Endothelial cell of umbilical vein (primary cell): Measurements from ENCODE around the gene CELF2. TPM values are rescaled to one million over a fixed set of nuclear protein-coding genes. Genes with fewer than 3 reads are reported as not detected.

Experiments
- BruUV-seq: library from RNA; stranded (reverse); fragments of 400-500 nt; replicated peaks from 2 replicates; lab custom pipeline; 2021; lab: Mats Ljungman, UMichigan
- CTCF ChIA-PET: fragments of 300-600, 350-600 bp; sonication (Branson Sonifier 250); formaldehyde crosslinking; loops from one replicate; lab custom pipeline; 2021; ENCODE audit warnings: antibody characterized with exemption, inconsistent platforms; lab: Charles Lee
- POLR2A ChIA-PET: fragments of 300-600, 350-600 bp; sonication (Branson Sonifier 250); formaldehyde crosslinking; loops from one replicate; lab custom pipeline; 2021; ENCODE audit warnings: antibody characterized with exemption, inconsistent platforms; lab: Charles Lee
- DNase-seq: peaks from one replicate; pipeline ENCODE4 v3.0.0-alpha.2; 2011; ENCODE audit warnings: low read depth, low spot score
- FAIRE-seq: peaks from 2 replicates; lab custom pipeline; 2011; peaks lifted over from hg19 to GRCh38; lab: Jason Lieb, UNC
- H2AFZ ChIP-seq: 2 replicates; pipeline ENCODE4 v1.6.0; 2012; ENCODE audit warnings: low read depth, low read length, control low read depth, inconsistent platforms
- H3K27ac ChIP-seq: 2 replicates; pipeline ENCODE4 v1.5.1; 2011; ENCODE audit warnings: low read depth, mild to moderate bottlenecking, control low read depth, low read length, moderate library complexity; ENCODE audit not compliant: insufficient read depth
- H3K27me3 ChIP-seq, 2 experiments: 2 replicates each; pipeline versions ENCODE4 v1.6.0 to v1.6.1; 2011; ENCODE audit warnings: low read length in 2 of 2, mixed read lengths in 1 of 2; ENCODE audit not compliant: control insufficient read depth in 2 of 2, insufficient read depth in 2 of 2
- H3K36me3 ChIP-seq, 2 experiments: 2 replicates in 1 of 2; 3 replicates in 1 of 2; pipeline ENCODE4 v1.5.1; 2011; ENCODE audit warnings: low read length in 2 of 2, mild to moderate bottlenecking in 1 of 2, moderate library complexity in 1 of 2; ENCODE audit not compliant: control insufficient read depth in 2 of 2, insufficient read depth in 2 of 2; ENCODE audit errors: extremely low read depth in 1 of 2
- H3K4me1 ChIP-seq: 3 replicates; pipeline ENCODE4 v1.5.1; 2011; ENCODE audit warnings: mild to moderate bottlenecking, low read length; ENCODE audit not compliant: control insufficient read depth, insufficient read depth; ENCODE audit errors: extremely low read depth
- H3K4me2 ChIP-seq: 2 replicates; pipeline ENCODE4 v1.6.1; 2011; ENCODE audit warnings: low read length, control low read depth, mixed read lengths; ENCODE audit not compliant: insufficient read depth
- H3K4me3 ChIP-seq, 3 experiments: fragments of 200-600 bp in 1 of 3; sonication (generic), shearing (Covaris generic) in 1 of 3; replicated peaks in 1 of 3; 2 replicates each; pipeline ENCODE4 v1.5.1; 2011 to 2016; ENCODE audit warnings: control low read depth in 3 of 3, low read length in 3 of 3, mild to moderate bottlenecking in 2 of 3, inconsistent platforms in 1 of 3, low read depth in 1 of 3, moderate library complexity in 1 of 3; ENCODE audit not compliant: insufficient read depth in 1 of 3
- H3K79me2 ChIP-seq: 2 replicates; pipeline ENCODE4 v1.6.0; 2012; ENCODE audit warnings: low read length, inconsistent platforms; ENCODE audit not compliant: control insufficient read depth, insufficient read depth
- H3K9ac ChIP-seq: replicated peaks from 2 replicates; pipeline ENCODE3; 2011; ENCODE audit warnings: low read length, control low read depth; ENCODE audit not compliant: insufficient read depth; ENCODE audit errors: extremely low read depth
- H3K9me1 ChIP-seq: replicated peaks from 3 replicates; pipeline ENCODE4 v1.6.0; 2011; ENCODE audit warnings: mild to moderate bottlenecking, low read length; ENCODE audit not compliant: control insufficient read depth, insufficient read depth; ENCODE audit errors: extremely low read depth
- H3K9me3 ChIP-seq: replicated peaks from 2 replicates; pipeline ENCODE4 v1.5.1; 2012; ENCODE audit warnings: low read length, inconsistent platforms; ENCODE audit not compliant: control insufficient read depth, insufficient read depth
- H4K20me1 ChIP-seq: replicated peaks from 2 replicates; pipeline ENCODE3; 2011; ENCODE audit warnings: mild to moderate bottlenecking, low read length; ENCODE audit not compliant: control insufficient read depth, insufficient read depth; ENCODE audit errors: extremely low read depth
- CTCF ChIP-seq, 2 donors: IDR thresholded peaks; 1 replicate in 1 of 2; 2 replicates in 1 of 2; pipeline ENCODE4 v1.5.1; 2011; ENCODE audit warnings: low read length in 2 of 2, mild to moderate bottlenecking in 2 of 2, moderate library complexity in 2 of 2, control low read depth in 1 of 2, inconsistent platforms in 1 of 2, low read depth in 1 of 2; ENCODE audit not compliant: insufficient read depth in 1 of 2; ENCODE audit errors: extremely low read depth in 1 of 2
- EZH2 ChIP-seq: IDR thresholded peaks from 2 replicates; pipeline ENCODE4 v1.6.1; 2012; ENCODE audit warnings: borderline replicate concordance, low read depth, mild to moderate bottlenecking, moderate library complexity, low read length, inconsistent platforms; ENCODE audit not compliant: severe bottlenecking
- FOS ChIP-seq: IDR thresholded peaks from 2 replicates; pipeline ENCODE4 v1.6.1; 2011; ENCODE audit warnings: mild to moderate bottlenecking, low read length, moderate library complexity, borderline replicate concordance; ENCODE audit not compliant: insufficient read depth
- GATA2 ChIP-seq: IDR thresholded peaks from 2 replicates; pipeline ENCODE4 v1.7.0; 2011; ENCODE audit warnings: low read depth, mild to moderate bottlenecking, moderate library complexity, mixed read lengths, low read length; ENCODE audit not compliant: insufficient read length, insufficient read depth
- JUN ChIP-seq: IDR thresholded peaks from 2 replicates; pipeline ENCODE4 v1.6.1; 2011; ENCODE audit warnings: borderline replicate concordance, low read depth; ENCODE audit not compliant: insufficient read length, insufficient read depth
- MAX ChIP-seq: IDR thresholded peaks from 2 replicates; pipeline ENCODE4 v1.6.1; 2011; ENCODE audit not compliant: insufficient read depth, insufficient read length
- MYC ChIP-seq: IDR thresholded peaks from one replicate; pipeline ENCODE4 v1.6.1; 2011; ENCODE audit warnings: mild to moderate bottlenecking, low read depth, low read length
- POLR2A ChIP-seq: IDR thresholded peaks from 2 replicates; pipeline ENCODE4 v1.6.1; 2012; ENCODE audit warnings: low read depth, mild to moderate bottlenecking, control low read depth, low read length
- POLR2AphosphoS5 ChIP-seq: IDR thresholded peaks from 2 replicates; pipeline ENCODE4 v1.6.1; 2012; ENCODE audit warnings: low read depth, mild to moderate bottlenecking, control low read depth, low read length, moderate library complexity; ENCODE audit not compliant: insufficient read depth
- dilution Hi-C: fragments of 300-500 bp; cut with MboI; formaldehyde crosslinking; loops from one replicate; pipeline ENCODE4 v1.15.0; 2019; ENCODE audit warnings: low sequenced_read_pairs; ENCODE audit not compliant: extremely low pct_ligation_motif_present
- intact Hi-C: fragments of 100-400 bp; cut with micrococcal nuclease; formaldehyde crosslinking; loops from one replicate; pipeline ENCODE4 v1.10.0; 2022
- polyA plus RNA-seq, 4 experiments: library from polyadenylated mRNA; depleted of rRNA in 3 of 4; stranded (reverse) in 3 of 4; unstranded in 1 of 4; fragments of >200 nt; gene quantifications; 2 replicates each; pipeline versions ENCODE4 v1.2.1 to v1.2.3, GENCODE V29; 2011 to 2012; ENCODE audit warnings: missing spikeins in 1 of 4
- total RNA-seq: library from RNA; stranded (reverse); gene quantifications from 2 replicates; pipeline ENCODE4 v1.2.3, GENCODE V29; 2021

Gene CELF2
- total and polyA plus RNA-seq, 2 donors (not counting 3 experiments of a cell fraction or from before 2014, with no cell fraction given): 21.6 to 42.6 TPM

- DNase-seq (no peak), FAIRE-seq (peak; percentile 59)
- H3K9me3 ChIP-seq: no peaks in the 10 kb centered on the region
- H3K36me3 ChIP-seq: no peaks in the 10 kb centered on the region
- no peak overlapping the region for H3K9ac ChIP-seq
- POLR2A ChIA-PET: no interaction called here
- intact Hi-C loops (no loop called here), dilution Hi-C loops (no loop called here)
- no peak overlapping the region for H3K4me3 ChIP-seq
- H2AFZ ChIP-seq: peak overlapping the region; percentile 64
- peaks cover 13% of the 10 kb centered on the region for H3K4me1 ChIP-seq
- no peaks in the 10 kb centered on the region for H3K27me3 ChIP-seq
- no peak for TF ChIP-seq POLR2A
- no peak for TF ChIP-seq GATA2
- no peak for TF ChIP-seq EZH2
- TF ChIP-seq MYC: no peak
- no peak for TF ChIP-seq POLR2AphosphoS5
- TF ChIP-seq JUN: no peak
- TF ChIP-seq FOS: no peak
- no peak for TF ChIP-seq MAX
- no peak for TF ChIP-seq CTCF (IDR thresholded peaks at IDR 0.05; ENCODE audit: extremely low read depth in 1 of 2, insufficient read depth in 1 of 2, low read depth in 1 of 2, low read length in 2 of 2)
- H3K4me2 ChIP-seq: peak overlapping the region; percentile 57
- no peaks in the 10 kb centered on the region for H3K79me2 ChIP-seq
- CTCF ChIA-PET: interaction anchor here (0.6 to 1.8 kb wide), 5 partner anchors 15 to 125 kb away, joined by 3 to 7 read pairs (median 3); no protein-coding TSS in a partner anchor
- H3K27ac ChIP-seq: no peak overlapping the region
- no peaks in the 10 kb centered on the region for H3K9me1 ChIP-seq
- H4K20me1 ChIP-seq: no peaks in the 10 kb centered on the region
- no TSS peak for BruUV-seq
Measured at GRCh38 chr10:11144626-11145494, 127.2 kb downstream of the CELF2 start.
